Mucosa of stomach (tissue), 1 donor: ENCODE results near the gene AQP12B.

Experiments used
- H3K27me3 ChIP-seq: one replicate; pipeline ENCODE4 v1.7.0; 2013; ENCODE audit warnings: mild to moderate bottlenecking, low read length; ENCODE audit not compliant: control insufficient read depth, insufficient read depth
- H3K36me3 ChIP-seq: one replicate; pipeline ENCODE4 v1.7.0; 2013; ENCODE audit warnings: low read length; ENCODE audit not compliant: control insufficient read depth, insufficient read depth
- H3K4me1 ChIP-seq: one replicate; pipeline ENCODE4 v1.7.0; 2013; ENCODE audit warnings: mild to moderate bottlenecking, low read length; ENCODE audit not compliant: control insufficient read depth, insufficient read depth
- H3K4me3 ChIP-seq: one replicate; pipeline ENCODE4 v1.7.0; 2013; ENCODE audit warnings: low read length
- H3K9ac ChIP-seq: one replicate; pipeline ENCODE4 v1.7.0; 2013; ENCODE audit warnings: mild to moderate bottlenecking, low read length, moderate library complexity
- H3K9me3 ChIP-seq: one replicate; pipeline ENCODE4 v1.7.0; 2013; ENCODE audit warnings: mild to moderate bottlenecking, low read length, moderate library complexity; ENCODE audit not compliant: control insufficient read depth
- donor health status: Pancreatic carcinoma.

The AQP12B gene

GRCh38 chr2:240714747-240715725 is 32.4 kb upstream of the AQP12B start:
- H3K4me1 ChIP-seq = no peaks in the 10 kb centered on the region
- H3K27me3 ChIP-seq = peaks cover 6% of the 10 kb centered on the region
- H3K9me3 ChIP-seq = no peaks in the 10 kb centered on the region
- H3K4me3 ChIP-seq = no peak overlapping the region
- no peak overlapping the region for H3K9ac ChIP-seq
- H3K36me3 ChIP-seq = no peaks in the 10 kb centered on the region

- Histone ChIP-seq H3K9me3 (no peaks in the 10 kb centered on the region), H3K9ac (no peak overlapping the region), H3K4me1 (no peaks in the 10 kb centered on the region), H3K36me3 (no peaks in the 10 kb centered on the region), H3K27me3 (peaks cover 6% of the 10 kb centered on the region), H3K4me3 (no peak overlapping the region)
Measured at GRCh38 chr2:240713928-240714746, 31.5 kb upstream of the AQP12B start.

GRCh38 chr2:240713071-240713927 is 30.6 kb upstream of the AQP12B start:
- peaks cover 6% of the 10 kb centered on the region for H3K27me3 ChIP-seq
- H3K4me1 ChIP-seq = no peaks in the 10 kb centered on the region
- H3K36me3 ChIP-seq = no peaks in the 10 kb centered on the region
- H3K9me3 ChIP-seq = no peaks in the 10 kb centered on the region
- no peak overlapping the region for H3K9ac ChIP-seq
- no peak overlapping the region for H3K4me3 ChIP-seq

GRCh38 chr2:240712121-240712520 is 29.4 kb upstream of the AQP12B start:
- H3K36me3 ChIP-seq = no peaks in the 10 kb centered on the region
- no peak overlapping the region for H3K9ac ChIP-seq
- H3K9me3 ChIP-seq = no peaks in the 10 kb centered on the region
- no peaks in the 10 kb centered on the region for H3K4me1 ChIP-seq
- H3K4me3 ChIP-seq = no peak overlapping the region
- peaks cover 3% of the 10 kb centered on the region for H3K27me3 ChIP-seq

GRCh38 chr2:240711701-240712100 is 29.0 kb upstream of the AQP12B start:
- Histone ChIP-seq H3K4me3 (no peak overlapping the region), H3K9me3 (no peaks in the 10 kb centered on the region), H3K4me1 (no peaks in the 10 kb centered on the region), H3K9ac (no peak overlapping the region), H3K36me3 (no peaks in the 10 kb centered on the region), H3K27me3 (peaks cover 3% of the 10 kb centered on the region)

- no peaks in the 10 kb centered on the region for H3K36me3 ChIP-seq
- H3K4me1 ChIP-seq = no peaks in the 10 kb centered on the region
- peaks cover 3% of the 10 kb centered on the region for H3K27me3 ChIP-seq
- no peak overlapping the region for H3K4me3 ChIP-seq
- no peaks in the 10 kb centered on the region for H3K9me3 ChIP-seq
- H3K9ac ChIP-seq = no peak overlapping the region
Measured at GRCh38 chr2:240711296-240711695, 28.6 kb upstream of the AQP12B start.

- Histone ChIP-seq H3K36me3 (no peaks in the 10 kb centered on the region), H3K9me3 (no peaks in the 10 kb centered on the region), H3K27me3 (peaks cover 2% of the 10 kb centered on the region), H3K4me1 (no peaks in the 10 kb centered on the region), H3K4me3 (no peak overlapping the region), H3K9ac (no peak overlapping the region)
Measured at GRCh38 chr2:240708457-240708856, 25.8 kb upstream of the AQP12B start.

GRCh38 chr2:240707821-240708220 is 25.1 kb upstream of the AQP12B start:
- Histone ChIP-seq H3K9me3 (no peaks in the 10 kb centered on the region), H3K27me3 (peaks cover 8% of the 10 kb centered on the region), H3K9ac (no peak overlapping the region), H3K4me3 (no peak overlapping the region), H3K4me1 (no peaks in the 10 kb centered on the region), H3K36me3 (no peaks in the 10 kb centered on the region)

- no peaks in the 10 kb centered on the region for H3K36me3 ChIP-seq
Measured at GRCh38 chr2:240707043-240707756, 24.5 kb upstream of the AQP12B start.

GRCh38 chr2:240705204-240705791 is 22.6 kb upstream of the AQP12B start:
- H3K4me1 ChIP-seq = no peaks in the 10 kb centered on the region
- no peak overlapping the region for H3K4me3 ChIP-seq
- peaks cover 8% of the 10 kb centered on the region for H3K27me3 ChIP-seq
- no peak overlapping the region for H3K9ac ChIP-seq
- H3K9me3 ChIP-seq = no peaks in the 10 kb centered on the region
- H3K36me3 ChIP-seq = no peaks in the 10 kb centered on the region

More at GRCh38 chr2:240707043-240707756, 24.5 kb upstream of the AQP12B start:
- no peak overlapping the region for H3K4me3 ChIP-seq
- peaks cover 8% of the 10 kb centered on the region for H3K27me3 ChIP-seq
- no peaks in the 10 kb centered on the region for H3K9me3 ChIP-seq
- no peaks in the 10 kb centered on the region for H3K4me1 ChIP-seq
- no peak overlapping the region for H3K9ac ChIP-seq

- peaks cover 8% of the 10 kb centered on the region for H3K27me3 ChIP-seq
Measured at GRCh38 chr2:240704651-240705050, 22.0 kb upstream of the AQP12B start.

More at GRCh38 chr2:240704651-240705050, 22.0 kb upstream of the AQP12B start:
- no peak overlapping the region for H3K9ac ChIP-seq
- no peaks in the 10 kb centered on the region for H3K9me3 ChIP-seq
- no peak overlapping the region for H3K4me3 ChIP-seq
- H3K4me1 ChIP-seq = no peaks in the 10 kb centered on the region
- no peaks in the 10 kb centered on the region for H3K36me3 ChIP-seq
